ENCODE measurements around the gene NADK2.
A peak's percentile ranks its signal among the peaks of the same experiment; 100 is the strongest.
"Not testable (repeated sequence)": the region's sequence is repeated elsewhere in the genome, so short reads cannot be mapped to it uniquely, and the experiment has no call there.

The NADK2 gene

GRCh38 chr5:36205329-36205728 lies 36.4 kb downstream of the NADK2 start:
- DNase-seq: no peak

DNA sequence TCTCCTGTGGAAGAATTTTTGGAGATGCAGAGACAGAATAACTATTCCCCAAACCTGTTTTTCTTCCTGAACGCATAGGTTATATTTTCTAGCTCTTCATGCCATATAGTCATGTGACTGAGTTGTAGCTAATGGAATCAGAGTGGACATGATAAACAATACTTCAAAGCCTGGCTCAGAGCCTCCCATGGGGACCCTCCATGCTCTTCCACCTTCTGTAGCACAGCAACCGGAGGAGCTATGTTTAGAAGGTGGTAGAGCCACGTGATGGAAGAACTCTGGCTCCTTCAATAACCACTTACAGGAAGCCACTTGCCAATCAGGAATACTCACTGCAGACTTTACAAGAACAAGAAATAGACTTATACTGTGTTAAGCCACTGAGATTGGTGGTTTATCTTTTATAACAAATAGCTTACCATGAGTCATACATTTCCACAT lies 39.2 kb downstream of the NADK2 start:
- no peak for DNase-seq

DNA sequence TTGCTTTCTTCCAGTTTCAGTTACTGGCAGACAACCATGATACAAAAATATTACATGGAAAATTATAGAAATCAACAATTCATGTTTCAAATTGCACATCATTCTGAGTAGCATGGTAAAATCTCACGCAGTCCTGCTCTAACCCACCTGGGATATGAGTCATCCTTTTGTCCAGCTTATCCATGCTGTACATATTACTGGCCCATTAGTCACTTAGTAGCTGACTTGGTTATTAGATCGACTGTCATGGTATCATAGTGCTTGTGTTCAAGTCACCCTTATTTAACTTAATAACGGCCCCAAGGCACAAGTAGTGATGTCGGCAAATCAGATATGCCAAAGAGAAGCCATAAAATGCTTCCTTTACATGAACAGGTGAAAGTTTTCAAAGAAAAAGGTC lies 41.2 kb downstream of the NADK2 start:
- DNase-seq: no peak

GRCh38 chr5:36199620-36200019 lies 42.1 kb downstream of the NADK2 start:
- no peak for DNase-seq

GRCh38 chr5:36198783-36199182 lies 42.9 kb downstream of the NADK2 start:
- not testable (repeated sequence) for DNase-seq

GRCh38 chr5:36198281-36198680 lies 43.4 kb downstream of the NADK2 start:
- DNase-seq: no peak

GRCh38 chr5:36193746-36194145 lies 48.0 kb downstream of the NADK2 start:
- DNase-seq: no peak

GRCh38 chr5:36184408-36184807 lies 57.3 kb downstream of the NADK2 start:
- not testable (repeated sequence) for DNase-seq

- DNase-seq: no peak
Measured at GRCh38 chr5:36181774-36182173, 60.0 kb downstream of the NADK2 start.

GRCh38 chr5:36180556-36181350 lies 61.0 kb downstream of the NADK2 start:
- DNase-seq: no peak

GRCh38 chr5:36179950-36180349 lies 61.8 kb downstream of the NADK2 start:
- DNase-seq: no peak

DNA sequence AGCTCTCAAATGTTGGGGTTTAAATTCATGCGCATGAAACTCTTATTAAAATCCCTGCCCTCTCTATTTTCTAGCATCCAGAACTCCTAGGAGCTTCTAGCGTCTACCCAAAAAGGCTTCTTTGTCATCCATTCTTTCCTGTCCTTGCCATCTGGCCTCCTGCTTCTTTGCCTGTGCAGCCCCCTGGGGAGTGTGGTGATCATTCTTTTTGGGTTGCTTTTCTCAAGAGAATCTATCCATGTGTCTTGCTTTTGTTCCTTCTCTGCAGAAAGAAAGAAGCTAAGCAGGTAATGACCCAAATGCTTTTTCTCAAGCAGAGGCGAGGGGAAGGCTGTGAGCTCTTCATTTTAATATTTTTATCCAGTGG lies 63.2 kb downstream of the NADK2 start:
- no peak for DNase-seq

- no peak for DNase-seq
Measured at GRCh38 chr5:36177715-36178523, 63.8 kb downstream of the NADK2 start.

DNA sequence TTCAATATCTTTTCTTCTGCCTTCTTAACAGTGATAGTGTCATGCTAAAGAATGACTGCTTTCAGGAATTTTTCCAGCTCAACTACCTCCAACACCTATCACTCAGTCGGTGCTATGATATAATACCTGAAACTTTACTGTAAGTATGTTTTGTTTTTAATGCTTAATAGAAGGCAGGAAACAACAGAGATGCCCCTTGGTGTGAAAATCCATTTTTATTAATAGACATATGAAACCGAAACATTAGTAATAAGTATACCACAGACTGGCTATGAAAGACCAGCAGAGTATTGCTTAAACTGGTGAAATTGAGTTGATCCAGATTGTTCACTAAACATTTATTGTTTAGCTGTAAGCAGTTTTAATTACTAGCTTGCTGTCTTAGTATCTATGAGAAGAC lies 64.6 kb downstream of the NADK2 start:
- no peak for DNase-seq

DNA sequence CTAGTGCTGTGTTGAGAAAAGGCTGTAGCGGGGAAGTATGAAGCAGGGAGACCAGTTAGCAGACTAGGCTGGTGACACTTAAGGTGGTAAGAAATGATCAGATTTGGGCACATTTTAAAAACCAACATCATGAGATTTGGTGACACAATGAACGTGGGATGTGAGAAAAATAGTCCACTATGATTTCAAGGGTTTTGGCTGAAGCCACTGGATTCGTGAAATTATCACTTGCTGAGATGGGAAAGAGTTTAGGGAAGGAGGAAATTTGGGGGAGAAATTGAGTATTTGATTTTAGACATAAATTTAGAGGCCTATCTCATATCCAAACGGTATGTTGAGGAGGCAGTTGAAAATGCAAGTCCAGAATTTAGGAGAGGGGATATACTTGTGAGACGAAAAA lies 66.7 kb downstream of the NADK2 start:
- DNase-seq: no peak

- no peak for DNase-seq
Measured at GRCh38 chr5:36174119-36174518, 67.6 kb downstream of the NADK2 start.

GRCh38 chr5:36173426-36173825 lies 68.3 kb downstream of the NADK2 start:
- no peak for DNase-seq

DNA sequence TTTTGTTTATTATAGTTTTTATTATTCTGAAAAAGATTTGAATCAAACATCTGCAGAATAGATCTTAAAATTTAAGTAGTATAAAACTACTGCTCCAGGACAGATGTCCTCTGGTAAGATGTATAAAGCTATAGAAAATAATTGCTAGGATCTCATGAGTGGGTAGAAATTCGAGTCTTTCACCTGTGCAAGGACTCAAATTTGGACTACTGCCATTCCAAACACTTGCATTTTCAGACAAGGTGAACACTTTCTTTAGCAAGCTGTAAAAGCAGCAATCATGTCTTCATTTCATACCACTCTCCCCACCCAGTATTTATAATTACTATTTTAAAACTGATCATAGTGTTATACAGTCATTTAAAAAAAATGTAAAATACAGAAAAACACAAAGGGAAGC lies 69.1 kb downstream of the NADK2 start:
- no peak for DNase-seq

DNA sequence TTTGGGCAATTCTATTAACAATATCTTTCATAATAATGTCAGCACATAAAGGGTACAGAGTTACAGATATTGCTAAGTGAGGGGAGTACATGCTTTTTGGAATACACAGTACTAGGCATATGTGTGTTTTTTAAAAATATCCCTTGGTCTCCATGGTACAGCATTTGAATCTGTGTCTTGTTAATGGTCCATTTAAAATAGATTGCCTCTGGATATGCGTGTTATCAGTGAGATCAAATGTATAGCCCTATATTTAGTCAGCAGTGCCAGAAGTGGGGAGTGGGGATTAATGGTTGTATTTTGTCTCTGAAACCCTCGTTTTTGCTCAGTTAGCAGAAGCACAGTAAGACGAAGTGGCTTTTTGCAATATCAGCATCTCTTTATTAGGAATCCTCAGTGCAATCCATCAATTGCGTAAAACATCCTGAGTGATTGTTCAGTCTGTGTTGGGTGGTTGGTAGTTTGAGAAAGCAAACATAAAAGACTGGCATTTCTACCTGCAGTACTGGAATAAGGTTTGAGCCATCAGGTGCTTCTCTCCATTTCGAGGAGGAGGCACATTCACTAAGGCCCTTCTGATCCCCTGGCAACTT lies 70.8 kb downstream of the NADK2 start:
- no peak for DNase-seq

GRCh38 chr5:36168737-36169136 lies 73.0 kb downstream of the NADK2 start:
- DNase-seq: peak; percentile 10

GRCh38 chr5:36164461-36164860 lies 77.3 kb downstream of the NADK2 start:
- DNase-seq: no peak

DNA sequence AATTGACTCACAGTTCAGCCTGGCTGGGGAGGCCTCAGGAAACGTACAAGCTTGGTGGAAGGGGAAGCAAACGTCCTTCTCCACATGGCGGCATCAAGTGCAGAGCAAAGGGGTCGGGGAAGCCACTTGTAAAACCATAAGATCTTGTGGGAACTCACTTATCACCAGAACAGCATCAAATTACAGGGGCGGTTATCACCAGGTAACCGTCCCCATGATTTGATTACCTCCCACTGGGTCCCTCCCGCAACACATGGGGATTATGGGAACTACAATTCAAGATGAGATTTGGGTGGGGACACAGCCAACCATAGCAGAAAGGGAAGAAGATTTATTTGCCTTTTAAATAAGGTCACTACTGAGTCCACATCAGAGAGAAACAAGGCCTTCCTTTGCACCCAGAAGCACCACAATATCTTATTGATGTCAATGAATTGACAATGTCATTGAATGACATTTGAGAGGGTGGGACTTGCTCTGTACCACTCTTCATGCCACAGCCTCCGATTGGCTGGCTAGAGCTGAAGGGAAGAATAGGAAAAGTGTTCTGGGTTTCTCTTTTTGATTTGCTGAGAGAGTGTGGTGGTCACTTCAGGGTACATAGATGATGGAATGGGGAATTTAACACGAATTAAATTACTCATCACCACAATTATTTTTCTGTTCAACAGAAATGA lies 78.8 kb downstream of the NADK2 start:
- no peak for DNase-seq

- DNase-seq: no peak
Measured at GRCh38 chr5:36161361-36161760, 80.4 kb downstream of the NADK2 start.

All from CD4-positive, alpha-beta T cell treated with Interleukin-4 for 4 hours (primary cell).